ENCODE measurements around the gene INCA1.

DNA sequence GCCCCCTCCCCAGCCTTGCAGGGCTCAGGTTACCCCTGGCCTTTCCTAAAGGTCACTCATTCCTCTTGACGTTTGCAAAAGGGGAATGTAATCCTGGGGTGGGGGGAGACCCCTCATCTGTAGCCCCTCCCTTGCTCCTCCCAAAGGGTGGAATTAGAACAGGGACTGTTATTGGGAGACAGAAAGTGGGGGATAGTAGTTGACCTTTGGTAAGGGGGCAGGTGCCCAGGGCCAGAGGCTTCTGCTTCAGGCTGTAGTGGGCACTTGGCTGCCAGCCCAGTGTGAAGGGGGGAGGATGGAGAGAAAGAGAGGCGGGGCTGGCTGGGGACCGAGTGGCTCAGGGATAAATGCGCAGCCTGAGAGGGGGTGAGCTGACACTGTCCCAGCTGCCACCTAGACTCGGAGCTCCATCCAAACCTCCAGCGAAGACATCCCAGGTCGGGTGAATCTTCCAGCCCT is 46.5 kb downstream of the INCA1 start, which contains the start of gene ENO3:
- TF ChIP-seq EZH2 (IDR thresholded peaks at IDR 0.05; ENCODE audit: borderline replicate concordance, low read length), result no peak
- TF ChIP-seq, protein P1, sequence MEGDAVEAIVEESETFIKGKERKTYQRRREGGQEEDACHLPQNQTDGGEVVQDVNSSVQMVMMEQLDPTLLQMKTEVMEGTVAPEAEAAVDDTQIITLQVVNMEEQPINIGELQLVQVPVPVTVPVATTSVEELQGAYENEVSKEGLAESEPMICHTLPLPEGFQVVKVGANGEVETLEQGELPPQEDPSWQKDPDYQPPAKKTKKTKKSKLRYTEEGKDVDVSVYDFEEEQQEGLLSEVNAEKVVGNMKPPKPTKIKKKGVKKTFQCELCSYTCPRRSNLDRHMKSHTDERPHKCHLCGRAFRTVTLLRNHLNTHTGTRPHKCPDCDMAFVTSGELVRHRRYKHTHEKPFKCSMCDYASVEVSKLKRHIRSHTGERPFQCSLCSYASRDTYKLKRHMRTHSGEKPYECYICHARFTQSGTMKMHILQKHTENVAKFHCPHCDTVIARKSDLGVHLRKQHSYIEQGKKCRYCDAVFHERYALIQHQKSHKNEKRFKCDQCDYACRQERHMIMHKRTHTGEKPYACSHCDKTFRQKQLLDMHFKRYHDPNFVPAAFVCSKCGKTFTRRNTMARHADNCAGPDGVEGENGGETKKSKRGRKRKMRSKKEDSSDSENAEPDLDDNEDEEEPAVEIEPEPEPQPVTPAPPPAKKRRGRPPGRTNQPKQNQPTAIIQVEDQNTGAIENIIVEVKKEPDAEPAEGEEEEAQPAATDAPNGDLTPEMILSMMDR (IDR thresholded peaks at IDR 0.05; ENCODE audit: low read length), result no peak
